ENCODE measurements around the gene ATP4B. TPM values are rescaled to one million over a fixed set of nuclear protein-coding genes. Genes with fewer than 3 reads are reported as not detected.

Gene ATP4B
- polyA plus RNA-seq, 1 experiment, result not detected

- TF ChIP-seq CTCF (IDR thresholded peaks at IDR 0.05; ENCODE audit: insufficient read depth, low read depth, low read length), result no peak
- ChIA-PET CTCF (interaction anchor here (3.4 kb wide), 1 partner anchor 57 kb away, joined by 15 read pairs; no protein-coding TSS in a partner anchor), POLR2A (no interaction called here)
- DNase-seq (ENCODE audit: low read depth), result no peak
- Histone ChIP-seq H3K36me3 (ENCODE audit: control insufficient read depth, insufficient read depth, low read length) (no peaks in the 10 kb centered on the region), H3K4me3 (ENCODE audit: low read depth, low read length) (no peak within 1 kb of the TSS), H3K27me3 (ENCODE audit: control insufficient read depth, insufficient read depth, low read length) (peaks cover 3% of the 10 kb centered on the region; the same call in 1 of the 2 replicates)
Observed at GRCh38 chr13:113666951-113667701, 9.1 kb upstream of the ATP4B start, which contains the start of gene GRK1. Gene GRK1 (plus strand): TSS chr13:113667219. CDS start chr13:113667387, 168 bp downstream.

- DNase-seq (ENCODE audit: low read depth), result no peak
- ChIA-PET CTCF (interaction anchor here (0.9 to 3.4 kb wide), 2 partner anchors 58 to 281 kb away, joined by 3 to 15 read pairs; no protein-coding TSS in a partner anchor), POLR2A (no interaction called here)
- no peak for TF ChIP-seq CTCF (IDR thresholded peaks at IDR 0.05; ENCODE audit: insufficient read depth, low read depth, low read length)
- Histone ChIP-seq H3K4me3 (ENCODE audit: low read depth, low read length) (no peak overlapping the region), H3K36me3 (ENCODE audit: control insufficient read depth, insufficient read depth, low read length) (no peaks in the 10 kb centered on the region), H3K27me3 (ENCODE audit: control insufficient read depth, insufficient read depth, low read length) (peaks cover 3% of the 10 kb centered on the region; the same call in 1 of the 2 replicates)
Observed at GRCh38 chr13:113666329-113666670, 8.3 kb upstream of the ATP4B start.

GRCh38 chr13:113665597-113666328 lies 7.8 kb upstream of the ATP4B start:
- no peak for DNase-seq (ENCODE audit: low read depth)
- Histone ChIP-seq H3K4me3 (ENCODE audit: low read depth, low read length) (no peak overlapping the region), H3K27me3 (ENCODE audit: control insufficient read depth, insufficient read depth, low read length) (peaks cover 3% of the 10 kb centered on the region; the same call in 1 of the 2 replicates), H3K36me3 (ENCODE audit: control insufficient read depth, insufficient read depth, low read length) (no peaks in the 10 kb centered on the region)
- POLR2A ChIA-PET, result no interaction called here
- TF ChIP-seq CTCF (IDR thresholded peaks at IDR 0.05; ENCODE audit: insufficient read depth, low read depth, low read length), result no peak
- CTCF ChIA-PET, result interaction anchor here (0.6 to 3.4 kb wide), 4 partner anchors 18 to 338 kb away, joined by 3 to 15 read pairs (median 4); no protein-coding TSS in a partner anchor

- ChIA-PET CTCF (interaction anchor here (0.6 to 0.7 kb wide), 2 partner anchors 17 to 338 kb away, joined by 3 to 4 read pairs; no protein-coding TSS in a partner anchor), POLR2A (no interaction called here)
Observed at GRCh38 chr13:113664751-113665596, 7.0 kb upstream of the ATP4B start.

More at GRCh38 chr13:113664751-113665596, 7.0 kb upstream of the ATP4B start:
- no peak for TF ChIP-seq CTCF (IDR thresholded peaks at IDR 0.05; ENCODE audit: insufficient read depth, low read depth, low read length)
- DNase-seq (ENCODE audit: low read depth), result no peak
- Histone ChIP-seq H3K27me3 (ENCODE audit: control insufficient read depth, insufficient read depth, low read length) (peaks cover 3% of the 10 kb centered on the region; the same call in 1 of the 2 replicates), H3K4me3 (ENCODE audit: low read depth, low read length) (no peak overlapping the region), H3K36me3 (ENCODE audit: control insufficient read depth, insufficient read depth, low read length) (no peaks in the 10 kb centered on the region)
